NCI-H146 (cell line): Measurements from ENCODE around the gene ANKRD31.
"Not testable (repeated sequence)": the region's sequence is repeated elsewhere in the genome, so short reads cannot be mapped to it uniquely, and the experiment has no call there.

Experiments used
- DNase-seq: peaks from one replicate; lab custom pipeline; 2025; lab: John Stamatoyannopoulos, UW

Gene ANKRD31

DNA sequence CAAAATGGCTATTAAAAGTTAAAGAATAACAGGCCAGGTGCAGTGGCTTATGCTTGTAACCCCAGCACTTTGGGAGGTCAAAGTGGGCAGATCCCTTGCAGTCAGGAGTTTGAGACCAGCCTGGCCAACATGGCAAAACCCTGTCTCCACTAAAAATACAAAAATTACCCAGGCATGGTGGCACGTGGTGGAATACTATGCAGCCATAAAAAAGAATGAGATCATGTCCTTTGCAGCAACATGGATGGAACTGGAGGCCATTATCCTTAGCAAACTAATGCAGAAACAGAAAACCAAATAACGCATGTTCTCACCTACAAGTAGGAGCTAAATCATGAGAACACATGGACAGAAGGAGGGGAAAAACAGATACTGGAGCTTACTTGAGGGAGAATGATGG, 15.9 kb downstream of the ANKRD31 start:
- not testable (repeated sequence) for DNase-seq

DNA sequence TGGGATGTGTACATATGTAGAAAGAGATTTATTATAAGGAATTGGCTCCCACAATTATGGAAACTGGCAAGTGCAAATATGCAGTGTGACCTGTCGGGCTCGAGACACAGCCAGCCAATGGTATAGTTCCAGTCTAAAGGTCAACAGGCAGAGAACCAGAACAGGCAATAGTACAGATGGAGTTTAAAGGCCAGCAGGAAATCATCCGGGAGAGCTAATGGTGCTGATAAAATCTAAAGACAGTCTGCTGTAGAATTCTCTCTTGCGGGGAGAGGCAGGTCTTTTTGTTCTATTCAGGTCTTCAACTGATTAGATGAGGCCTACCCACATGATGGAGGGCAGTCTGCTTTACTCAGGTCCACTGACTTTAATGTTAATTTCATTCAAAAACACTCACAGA, 21.8 kb downstream of the ANKRD31 start:
- DNase-seq, result no peak

DNA sequence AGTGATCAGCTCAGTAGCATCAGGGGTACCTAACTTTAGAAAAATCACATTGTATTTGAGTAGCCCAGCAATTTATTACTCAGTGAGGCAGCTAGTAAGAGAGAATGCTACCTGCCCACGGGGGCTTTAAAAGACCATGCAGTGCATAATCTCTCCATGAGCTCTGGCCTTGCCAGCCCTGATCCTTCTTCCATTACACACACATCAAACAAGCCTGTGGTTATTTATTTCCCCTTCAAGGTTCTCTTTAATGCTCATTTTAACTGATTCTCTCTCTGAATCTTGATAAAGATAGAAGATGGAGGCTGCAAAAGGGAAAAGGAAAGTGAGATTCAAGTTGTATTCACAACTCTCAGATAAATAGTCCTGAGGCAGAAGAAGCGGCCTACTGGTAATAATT, 22.3 kb downstream of the ANKRD31 start:
- DNase-seq, result no peak

DNA sequence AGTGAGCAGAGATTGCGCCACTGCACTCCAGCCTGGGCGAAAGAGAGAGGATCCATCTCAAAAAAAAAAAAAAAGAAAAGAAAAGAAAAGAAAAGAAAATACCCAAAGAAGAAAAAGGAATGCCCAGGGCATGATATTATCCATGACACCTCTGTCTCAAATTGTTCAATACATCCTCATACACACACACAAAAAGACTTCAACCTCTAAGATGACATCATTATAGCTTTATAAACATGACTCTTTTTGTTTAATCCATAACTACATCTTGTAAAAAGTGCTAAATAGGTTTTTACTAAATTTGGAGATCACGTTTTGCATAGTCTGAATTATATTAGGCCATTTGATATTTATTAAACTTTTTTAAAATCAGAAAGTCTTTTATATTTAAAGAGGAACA, 33.1 kb downstream of the ANKRD31 start:
- no peak for DNase-seq

DNA sequence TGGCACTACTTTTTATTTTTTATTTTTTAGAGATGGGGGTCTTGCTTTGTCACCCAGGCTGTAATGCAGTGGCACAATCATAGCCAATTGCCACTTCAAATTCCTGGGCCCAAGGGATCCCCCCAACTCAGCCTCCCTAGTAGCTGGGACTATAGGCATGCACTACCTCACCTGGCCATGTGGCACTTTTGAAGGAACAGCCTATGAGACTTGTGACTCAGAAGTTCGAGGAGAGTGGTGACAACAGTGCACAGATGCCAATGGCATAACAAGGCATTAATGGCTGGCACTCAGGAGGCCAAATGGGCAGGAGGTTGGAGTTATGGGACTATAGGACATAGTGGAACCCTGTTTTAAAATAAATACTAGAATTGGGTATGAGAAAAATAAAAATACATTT, 33.7 kb downstream of the ANKRD31 start:
- no peak for DNase-seq

DNA sequence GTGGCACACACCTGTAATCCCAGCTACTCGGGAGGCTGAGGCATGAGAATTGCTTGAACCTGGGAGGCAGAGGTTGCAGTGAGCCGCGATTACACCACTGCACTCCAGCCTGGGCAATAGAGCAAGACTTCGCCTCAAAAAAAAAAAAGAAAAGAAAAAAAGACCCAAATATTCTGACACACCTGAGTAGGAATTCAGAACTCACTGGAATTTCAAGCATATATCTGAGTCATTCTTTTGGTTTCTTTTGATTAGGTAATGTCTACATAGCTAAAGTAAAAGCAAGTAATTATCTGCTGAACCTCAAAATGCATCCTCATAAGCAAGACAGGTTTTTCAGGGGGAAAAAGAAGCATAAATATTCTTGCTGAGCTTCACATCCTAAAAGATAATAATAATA, 35.9 kb downstream of the ANKRD31 start:
- no peak for DNase-seq

DNA sequence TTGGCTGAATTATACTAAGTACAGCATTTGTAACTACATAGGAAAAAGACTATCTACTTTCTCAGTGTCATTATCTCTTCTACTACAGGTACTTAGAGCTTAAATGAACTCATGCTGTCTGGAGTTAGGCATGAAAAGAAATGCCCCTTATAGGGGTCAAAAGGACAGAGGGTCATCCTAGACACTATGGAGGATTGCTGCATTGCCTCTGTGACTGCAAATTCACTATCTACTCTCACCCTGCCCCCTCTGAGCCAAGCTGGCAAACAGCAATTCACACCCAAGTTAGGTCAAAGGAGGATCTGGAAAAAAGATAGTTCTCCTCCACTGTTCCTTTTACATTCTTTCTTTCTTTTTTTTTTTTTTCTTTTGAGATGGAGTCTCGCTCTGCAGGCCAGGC, 36.7 kb downstream of the ANKRD31 start:
- DNase-seq, result no peak

DNA sequence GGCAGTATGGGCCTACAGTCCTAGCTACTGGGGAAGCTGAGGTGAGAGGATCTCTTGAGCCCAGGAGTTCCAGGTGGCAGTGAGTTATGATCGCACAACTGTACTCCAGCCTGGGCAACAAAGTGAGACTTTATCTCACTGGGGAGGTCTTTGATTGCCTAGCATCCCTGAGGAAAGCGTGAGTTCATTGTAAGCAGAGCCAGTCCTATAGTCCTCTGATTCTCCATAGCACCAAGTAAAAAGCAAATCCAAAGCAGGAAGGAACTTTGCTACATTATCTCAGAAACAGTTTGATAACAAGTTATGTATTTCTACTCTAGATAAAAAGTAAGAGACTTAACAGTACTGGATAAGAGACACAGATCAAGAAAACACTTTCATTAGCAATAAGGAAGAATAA, 37.6 kb downstream of the ANKRD31 start:
- no peak for DNase-seq

DNA sequence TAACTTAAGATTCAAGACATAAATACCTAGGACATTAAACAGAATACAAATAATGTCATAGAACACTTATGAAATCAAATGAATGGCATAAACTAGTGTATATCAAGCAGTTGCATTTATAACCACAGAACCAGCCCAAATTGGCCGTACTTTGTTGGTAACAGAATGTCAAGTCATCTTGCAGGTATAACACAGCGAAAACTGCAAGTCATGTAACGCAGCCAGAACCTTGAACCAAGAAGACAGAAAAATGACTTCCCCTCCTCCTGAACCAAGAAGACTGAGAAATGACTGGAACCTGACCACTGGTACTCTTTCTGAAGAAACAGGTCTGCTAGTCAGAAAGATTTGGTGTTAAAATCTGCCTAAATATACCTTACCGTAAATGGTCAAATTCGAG, 38.9 kb downstream of the ANKRD31 start:
- no peak for DNase-seq

DNA sequence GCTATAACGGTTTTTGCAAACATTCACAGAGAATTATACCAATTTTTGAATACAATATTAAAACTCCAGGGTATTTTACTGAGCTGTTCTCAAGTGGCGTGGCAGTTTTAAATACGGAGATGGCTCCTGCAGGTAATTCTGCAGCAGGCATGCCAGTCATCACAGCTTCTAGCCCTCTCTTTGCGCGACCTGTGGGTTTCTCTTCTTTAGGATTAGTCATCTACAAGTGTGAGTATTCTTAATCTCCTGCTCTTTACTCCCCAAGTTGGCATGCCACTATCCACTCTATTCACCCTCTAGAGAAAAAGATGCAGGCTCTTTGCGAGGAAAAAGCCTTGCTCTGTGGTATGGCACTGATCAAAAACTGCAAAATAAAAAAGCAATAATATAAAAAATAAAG, 43.9 kb downstream of the ANKRD31 start:
- DNase-seq, result no peak

DNA sequence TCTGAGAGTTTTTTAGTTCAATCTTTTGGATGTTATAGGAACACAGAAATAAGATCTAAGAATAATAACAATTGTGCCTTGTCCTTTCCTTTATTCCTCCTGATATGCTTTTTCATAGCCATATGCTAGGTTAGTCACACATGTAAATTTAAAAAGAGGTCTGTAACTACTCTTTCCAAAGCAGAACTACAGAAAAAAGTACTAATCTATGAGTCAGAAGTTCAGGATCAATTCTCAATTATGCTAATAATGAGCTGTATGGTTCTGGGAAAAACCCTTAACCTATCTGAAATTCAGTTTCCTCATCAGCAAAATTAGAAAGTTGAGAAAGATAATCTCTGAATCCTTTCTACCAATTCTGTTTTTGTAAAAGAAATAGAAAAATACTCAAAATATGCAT, 44.4 kb downstream of the ANKRD31 start:
- no peak for DNase-seq

DNA sequence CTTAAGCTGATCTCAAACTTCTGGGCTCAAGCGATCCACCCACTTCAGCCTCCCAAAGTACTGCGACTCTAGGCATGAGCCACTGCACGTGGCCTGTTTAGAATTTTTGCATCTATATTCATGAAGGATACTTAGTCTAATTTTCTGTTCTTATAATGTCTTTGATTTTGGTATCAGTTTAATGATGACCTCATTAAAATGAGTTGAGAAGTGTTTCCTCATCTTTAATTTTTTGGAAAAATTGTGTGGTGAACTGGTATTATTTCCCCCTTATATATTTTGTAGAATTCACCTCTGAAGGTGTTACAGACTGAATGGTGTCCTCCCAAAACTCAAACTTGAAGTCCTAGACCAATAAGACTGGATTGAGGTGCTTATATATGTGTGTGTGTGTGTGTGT, 46.5 kb downstream of the ANKRD31 start:
- no peak for DNase-seq

DNA sequence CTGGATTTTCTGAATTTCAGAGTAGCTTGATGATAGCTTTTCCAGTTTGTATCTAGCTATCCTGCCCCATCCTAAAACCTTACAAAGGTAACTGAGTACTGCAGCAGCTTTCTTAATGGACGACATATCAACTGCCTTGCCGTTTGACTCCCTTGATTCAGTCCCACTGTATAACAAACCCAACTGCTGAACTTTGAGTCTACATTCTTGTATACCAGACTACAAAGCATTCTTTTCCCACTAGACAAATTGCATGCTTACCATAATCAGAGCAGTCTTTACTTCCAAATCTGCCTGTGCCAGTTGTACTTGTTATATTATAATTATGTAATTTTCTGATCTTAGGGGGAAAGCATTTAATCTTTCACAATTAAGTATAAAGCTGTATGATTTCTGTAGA, 47.3 kb downstream of the ANKRD31 start:
- DNase-seq, result no peak

DNA sequence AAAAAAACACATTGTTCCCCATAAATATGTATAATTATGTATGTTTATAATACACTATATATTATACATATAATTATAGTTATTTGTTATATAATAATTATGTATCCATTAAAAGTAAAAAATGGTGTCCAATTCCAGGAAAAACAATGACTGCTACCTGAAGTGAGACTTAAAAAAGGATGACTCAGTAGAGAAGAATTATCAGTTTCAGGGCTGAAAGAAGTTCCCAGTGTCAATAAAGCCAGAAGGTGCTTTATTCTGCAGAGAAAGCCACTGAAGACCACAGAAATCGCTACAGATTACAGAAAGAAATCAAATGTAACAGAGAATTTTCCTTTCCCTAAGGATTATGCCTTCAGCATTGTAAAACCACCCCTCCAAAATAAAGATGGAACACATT, 50.9 kb downstream of the ANKRD31 start:
- DNase-seq, result no peak

DNA sequence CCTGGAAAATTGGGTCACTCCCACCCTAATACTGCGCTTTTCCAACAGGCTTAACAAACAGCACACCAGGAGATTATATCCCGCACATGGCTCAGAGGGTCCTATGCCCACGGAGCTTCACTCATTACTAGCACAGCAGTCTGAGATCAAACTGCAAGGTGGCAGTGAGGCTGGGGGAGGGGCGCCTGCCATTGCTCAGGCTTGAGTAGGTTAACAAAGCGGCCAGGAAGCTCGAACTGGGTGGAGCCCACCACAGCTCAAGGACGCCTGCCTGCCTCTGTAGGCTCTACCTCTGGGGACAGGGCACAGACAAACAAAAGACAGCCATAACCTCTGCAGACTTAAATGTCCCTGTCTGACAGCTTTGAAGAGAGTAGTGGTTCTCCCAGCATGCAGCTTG, 60.7 kb downstream of the ANKRD31 start:
- not testable (repeated sequence) for DNase-seq

DNA sequence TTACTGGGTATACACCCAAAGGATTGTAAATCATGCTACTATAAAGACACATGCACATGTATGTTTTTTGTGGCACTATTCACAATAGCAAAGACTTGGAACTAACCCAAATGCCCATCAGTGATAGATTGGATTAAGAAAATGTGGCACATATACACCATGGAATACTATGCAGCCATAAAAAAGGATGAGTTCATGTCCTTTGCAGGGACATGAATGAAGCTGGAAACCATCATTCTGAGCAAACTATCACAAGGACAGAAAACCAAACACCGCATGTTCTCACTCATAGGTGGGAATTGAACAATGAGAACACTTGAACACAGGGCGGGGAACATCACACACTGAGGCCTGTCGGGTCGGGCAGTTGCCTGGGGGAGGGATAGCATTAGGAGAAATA, 61.8 kb downstream of the ANKRD31 start:
- not testable (repeated sequence) for DNase-seq

DNA sequence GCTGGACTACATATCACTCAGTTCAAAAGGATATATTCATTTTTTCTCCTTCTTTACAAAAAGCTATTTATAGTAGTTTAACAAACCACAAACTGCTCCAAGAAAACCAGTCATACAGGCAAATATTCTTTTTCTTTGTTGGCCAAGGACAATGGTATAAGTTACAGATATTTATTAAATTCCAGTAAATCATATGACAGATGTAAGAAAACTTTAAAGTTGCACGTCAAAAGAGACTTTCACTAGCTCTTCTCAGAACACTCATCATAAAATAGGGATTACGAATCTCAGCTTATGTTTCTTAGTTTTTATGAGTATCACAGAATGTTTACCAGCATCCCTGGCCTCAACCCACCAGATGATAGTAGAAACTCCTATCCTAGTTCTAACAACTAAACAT, 67.2 kb downstream of the ANKRD31 start:
- no peak for DNase-seq

DNA sequence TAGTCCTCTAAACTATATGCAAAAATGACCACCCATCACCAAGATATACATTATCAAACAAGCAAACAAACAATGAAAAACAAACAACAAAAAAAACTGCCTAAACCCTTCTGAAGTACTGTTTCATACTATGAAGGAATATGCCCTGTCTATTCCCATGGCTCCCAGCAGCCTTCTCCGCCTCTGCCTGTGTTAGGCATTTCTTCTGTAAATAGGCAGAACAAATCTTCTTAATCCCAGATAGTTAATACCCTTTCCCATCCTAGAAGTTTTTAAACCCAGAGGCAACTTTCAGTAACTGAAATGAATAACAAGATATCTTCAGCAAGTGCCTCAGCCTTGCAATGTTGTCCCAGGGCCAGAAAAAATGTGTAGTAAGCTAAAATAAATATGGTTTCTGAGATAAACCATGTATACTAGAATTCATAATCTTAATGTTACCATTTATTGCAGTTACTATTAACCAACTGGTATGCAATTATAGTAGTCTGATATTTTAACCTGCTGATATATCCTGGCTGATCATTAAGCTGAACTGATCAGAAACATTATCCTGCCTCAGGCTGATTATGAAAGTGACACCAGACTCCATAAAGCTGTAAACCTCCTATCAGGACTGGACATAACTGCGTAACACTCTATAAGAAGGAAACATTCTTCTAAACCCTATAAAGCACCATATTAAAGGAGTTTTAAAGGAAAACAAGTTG, 68.5 kb downstream of the ANKRD31 start:
- DNase-seq, result no peak

DNA sequence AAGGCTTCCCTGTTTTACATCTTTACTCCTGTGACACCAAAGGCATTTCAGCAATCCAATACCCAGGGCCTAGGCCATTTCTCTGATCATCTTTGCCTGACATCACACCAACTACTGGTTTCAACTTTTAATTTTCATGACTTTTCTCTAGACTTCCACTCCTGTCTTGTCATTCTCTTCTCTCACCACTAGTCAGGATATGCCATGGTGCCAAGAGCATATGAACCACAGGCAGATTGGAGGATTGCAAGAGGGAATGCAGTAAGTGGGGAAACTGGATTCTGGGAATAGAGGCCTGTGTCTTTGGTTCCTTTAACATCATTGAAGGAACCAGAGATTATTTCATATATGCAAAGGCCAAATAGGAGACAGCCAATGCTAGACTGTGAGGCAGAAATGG, 69.3 kb downstream of the ANKRD31 start:
- DNase-seq, result no peak

DNA sequence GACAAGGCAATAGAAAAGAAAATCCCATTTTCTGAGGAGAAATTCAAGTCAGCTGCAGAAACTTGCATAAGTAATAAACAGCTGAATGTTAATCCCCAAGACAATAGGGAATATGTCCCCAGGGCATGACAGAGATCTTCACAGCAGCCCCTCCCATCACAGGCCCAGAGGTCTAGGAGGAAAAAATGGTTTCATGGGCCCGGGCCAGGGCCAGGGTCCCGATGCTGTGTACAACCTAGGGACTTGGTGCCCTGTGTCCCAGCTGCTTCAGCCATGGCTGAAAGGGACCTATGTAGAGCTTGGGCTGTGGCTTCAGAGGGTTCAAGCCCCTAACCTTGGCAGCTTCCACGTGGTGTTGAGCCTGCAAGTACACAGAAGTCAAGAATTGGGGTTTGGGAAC, 75.2 kb downstream of the ANKRD31 start:
- not testable (repeated sequence) for DNase-seq

DNA sequence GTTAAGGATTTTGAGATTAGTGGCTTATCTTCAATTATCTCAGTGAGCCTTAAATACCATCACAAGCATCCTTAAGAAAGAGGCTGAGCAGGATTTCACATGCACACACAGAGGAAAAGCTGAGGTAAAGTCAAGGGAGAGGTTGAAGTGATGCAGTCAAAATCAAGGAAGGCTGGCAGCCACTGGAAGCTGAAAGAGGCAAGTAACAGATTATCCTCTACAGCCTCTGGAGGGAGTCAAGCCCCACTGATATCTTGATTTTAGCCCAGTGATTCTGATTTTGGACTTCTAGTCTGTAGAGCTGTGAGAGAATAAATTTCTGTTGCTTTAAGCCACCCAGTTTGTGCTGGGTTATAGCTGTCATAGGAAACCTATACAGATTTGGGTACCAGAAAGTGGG, 80.1 kb downstream of the ANKRD31 start:
- no peak for DNase-seq

DNA sequence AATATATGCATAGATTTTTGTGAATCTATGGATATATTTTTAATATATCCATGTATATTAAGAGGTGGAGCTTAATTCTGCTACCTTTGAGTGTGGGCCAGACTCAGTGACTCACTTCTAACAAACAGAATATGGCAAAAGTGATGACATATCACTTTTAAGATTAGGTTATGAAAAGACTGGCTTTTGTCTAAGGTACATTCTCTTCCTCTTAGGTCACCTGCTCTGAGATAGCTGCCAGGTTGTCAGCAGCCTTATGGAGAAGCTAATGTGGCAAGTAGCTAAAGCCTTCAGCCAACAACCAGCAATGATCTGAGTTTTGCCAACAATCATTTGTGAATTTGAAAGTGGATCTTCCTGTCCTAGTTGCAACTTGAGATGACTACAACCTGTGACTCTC, 83.8 kb downstream of the ANKRD31 start:
- no peak for DNase-seq

DNA sequence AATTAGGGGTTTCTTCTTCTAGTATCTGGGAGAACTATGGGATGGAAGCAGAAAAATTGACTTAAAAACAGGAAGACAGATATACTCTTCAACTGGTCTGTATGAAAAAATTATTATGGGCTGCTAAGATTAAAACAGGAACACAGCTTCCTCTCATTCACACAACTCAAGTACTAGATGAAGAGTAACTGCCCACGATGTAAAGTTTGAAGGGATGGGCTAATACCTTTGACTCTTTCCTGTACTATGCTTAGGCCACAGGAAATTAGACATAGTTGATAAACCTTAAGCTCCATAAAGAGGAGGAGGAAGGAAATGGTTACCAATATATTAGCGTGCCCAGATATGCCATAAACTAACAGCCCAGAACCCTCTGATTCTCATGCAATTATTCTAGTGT, 88.6 kb downstream of the ANKRD31 start:
- DNase-seq, result no peak

DNA sequence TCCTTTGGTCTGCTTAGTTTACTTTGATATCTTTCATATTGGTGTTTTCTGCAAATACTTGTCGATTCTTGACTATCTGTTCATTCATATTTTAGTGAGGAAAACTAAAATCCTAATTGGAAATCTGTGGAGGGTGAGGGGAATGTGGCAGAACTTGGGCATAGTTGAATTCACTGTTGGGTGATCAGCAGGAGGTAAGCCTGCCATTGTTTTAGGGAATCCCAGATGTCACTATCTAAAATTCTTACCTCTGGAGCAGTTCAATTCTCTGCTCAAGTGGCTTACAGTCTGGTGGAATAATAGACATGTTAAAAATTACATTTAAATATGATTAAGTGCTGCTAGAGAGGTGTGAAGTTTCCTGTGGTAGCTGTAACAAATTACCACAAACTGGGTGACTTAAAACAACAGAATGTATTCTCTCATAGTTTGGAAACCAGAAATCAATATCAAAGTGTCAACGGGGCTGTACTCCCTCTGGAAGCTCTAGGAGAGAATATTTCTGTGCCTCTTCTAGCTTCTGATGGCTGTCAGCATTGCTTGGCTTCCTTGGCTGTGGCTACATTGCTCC, 94.0 kb downstream of the ANKRD31 start:
- DNase-seq, result no peak
